ENCODE data around the gene FEN1.

The FEN1 gene

GRCh38 chr11:61757213-61757862, 35.4 kb upstream of the FEN1 start:
- no peak for DNase-seq

- no peak for DNase-seq
Measured at GRCh38 chr11:61760946-61761345, 31.8 kb upstream of the FEN1 start.

- no peak for DNase-seq
Measured at GRCh38 chr11:61761440-61762222, 31.1 kb upstream of the FEN1 start.

- DNase-seq: no peak
Measured at GRCh38 chr11:61762223-61762615, 30.5 kb upstream of the FEN1 start.

- DNase-seq: no peak
Measured at GRCh38 chr11:61762798-61763197, 29.9 kb upstream of the FEN1 start.

- DNase-seq: no peak
Measured at GRCh38 chr11:61763930-61764605, 28.6 kb upstream of the FEN1 start.

- no peak for DNase-seq
Measured at GRCh38 chr11:61764606-61765260, 28.0 kb upstream of the FEN1 start.

- no peak for DNase-seq
Measured at GRCh38 chr11:61765550-61766253, 27.0 kb upstream of the FEN1 start.

GRCh38 chr11:61766353-61766841, 26.3 kb upstream of the FEN1 start:
- no peak for DNase-seq

GRCh38 chr11:61768376-61769076, 24.2 kb upstream of the FEN1 start:
- DNase-seq: no peak

GRCh38 chr11:61769169-61769920, 23.4 kb upstream of the FEN1 start:
- no peak for DNase-seq

GRCh38 chr11:61769946-61770683, 22.6 kb upstream of the FEN1 start:
- no peak for DNase-seq

- DNase-seq: no peak
Measured at GRCh38 chr11:61771195-61771894, 21.4 kb upstream of the FEN1 start.

- DNase-seq: no peak
Measured at GRCh38 chr11:61771985-61772455, 20.7 kb upstream of the FEN1 start.

GRCh38 chr11:61773356-61773755, 19.4 kb upstream of the FEN1 start:
- DNase-seq: no peak

- no peak for DNase-seq
Measured at GRCh38 chr11:61773809-61774208, 18.9 kb upstream of the FEN1 start.

- no peak for DNase-seq
Measured at GRCh38 chr11:61774411-61774810, 18.3 kb upstream of the FEN1 start.

GRCh38 chr11:61775106-61775505, 17.6 kb upstream of the FEN1 start:
- no peak for DNase-seq
